Left hindlimb (tissue), 1 donor: Measurements from ENCODE around the gene SIRPB2.

ENCODE experiments used
- DNase-seq: peaks from one replicate; pipeline ENCODE4 v3.0.0-alpha.2; 2018

SIRPB2 gene

GRCh38 chr20:1491281-1491840 lies at the start of gene SIRPB2:
SIRPB2 (minus strand) TSS chr20:1491420; CDS start chr20:1491359, 61 bp downstream.
- DNase-seq = no peak

- DNase-seq = no peak
These were observed 48.7 kb upstream of the SIRPB2 start for GRCh38 chr20:1539816-1540419.

- DNase-seq = no peak
These were observed 47.4 kb upstream of the SIRPB2 start for GRCh38 chr20:1538655-1539054.

DNA sequence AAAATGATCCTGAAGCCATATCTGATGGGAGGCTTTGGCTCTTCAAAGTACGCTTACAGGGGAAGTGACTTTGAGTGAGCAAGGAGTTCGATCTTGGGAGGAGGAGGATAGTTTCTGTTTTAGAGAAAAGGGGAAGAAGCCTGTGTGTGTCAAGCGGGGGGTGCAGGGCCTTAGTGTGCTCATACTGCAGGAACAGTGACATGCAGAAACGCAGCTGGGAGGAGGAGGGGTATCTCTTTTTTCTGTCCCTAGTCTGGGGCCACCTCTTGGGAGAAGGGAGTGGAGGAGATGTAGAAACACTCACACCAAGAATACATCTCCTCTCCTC lies 46.5 kb upstream of the SIRPB2 start:
- no peak for DNase-seq

- no peak for DNase-seq
These were observed 45.9 kb upstream of the SIRPB2 start for GRCh38 chr20:1536893-1537730.

- no peak for DNase-seq
These were observed 44.4 kb upstream of the SIRPB2 start for GRCh38 chr20:1535420-1536175.

DNA sequence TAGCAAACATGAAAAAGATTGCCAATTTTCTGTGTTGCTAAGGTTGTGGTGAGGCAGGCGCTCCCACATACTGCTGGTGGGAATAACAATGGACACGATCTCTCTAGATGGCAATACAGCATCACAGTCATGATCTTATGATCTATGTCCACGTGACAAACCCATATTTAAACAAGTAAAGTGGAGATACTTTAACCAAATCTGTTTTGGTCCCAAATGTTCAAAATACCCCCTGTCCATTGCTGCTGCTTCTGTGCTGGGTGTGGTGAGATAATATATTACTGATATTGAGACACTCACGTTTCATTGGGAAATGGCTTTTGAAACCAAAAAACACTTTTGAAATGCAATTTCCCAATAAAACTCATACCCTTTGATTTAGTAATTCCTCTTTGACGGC lies 43.3 kb upstream of the SIRPB2 start:
- DNase-seq = no peak

DNA sequence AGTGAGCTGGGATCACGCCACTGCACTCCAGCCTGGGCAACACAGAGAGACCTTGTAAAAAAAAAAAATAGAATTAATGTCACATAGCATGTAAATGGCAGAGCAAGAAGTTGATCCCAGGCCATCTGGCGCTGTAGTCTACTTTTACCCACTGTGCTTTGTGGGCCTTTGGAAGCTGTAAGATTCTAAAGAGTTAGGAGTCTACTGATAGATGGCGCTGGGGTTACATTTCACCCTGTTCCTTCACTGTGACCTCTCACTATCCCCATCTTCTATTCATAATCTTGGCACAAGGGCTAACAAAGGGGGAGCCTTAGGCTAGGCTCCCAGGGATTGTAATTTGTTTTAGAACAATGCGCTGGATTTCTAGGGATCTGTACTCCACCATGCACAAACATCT lies 41.8 kb upstream of the SIRPB2 start:
- DNase-seq = no peak

GRCh38 chr20:1528811-1529210 lies 37.6 kb upstream of the SIRPB2 start:
- DNase-seq = no peak

DNA sequence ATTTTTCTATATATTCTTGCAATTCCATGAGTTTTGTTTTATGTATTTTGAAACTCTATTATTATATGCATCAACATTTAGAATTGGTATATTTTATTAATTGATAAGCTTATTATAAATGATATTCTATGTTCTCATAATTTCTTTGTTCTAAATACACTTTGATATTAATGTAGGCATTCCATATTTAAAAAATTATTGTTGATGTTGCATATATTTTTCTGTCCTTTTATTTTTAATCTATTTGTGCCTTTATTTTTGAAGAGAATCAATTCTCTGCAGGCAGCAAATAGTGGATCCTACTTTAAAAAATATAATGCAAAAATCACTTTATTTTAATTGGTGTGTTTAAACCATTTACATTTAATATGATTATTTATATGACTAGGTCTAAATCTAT lies 36.7 kb upstream of the SIRPB2 start:
- no peak for DNase-seq

DNA sequence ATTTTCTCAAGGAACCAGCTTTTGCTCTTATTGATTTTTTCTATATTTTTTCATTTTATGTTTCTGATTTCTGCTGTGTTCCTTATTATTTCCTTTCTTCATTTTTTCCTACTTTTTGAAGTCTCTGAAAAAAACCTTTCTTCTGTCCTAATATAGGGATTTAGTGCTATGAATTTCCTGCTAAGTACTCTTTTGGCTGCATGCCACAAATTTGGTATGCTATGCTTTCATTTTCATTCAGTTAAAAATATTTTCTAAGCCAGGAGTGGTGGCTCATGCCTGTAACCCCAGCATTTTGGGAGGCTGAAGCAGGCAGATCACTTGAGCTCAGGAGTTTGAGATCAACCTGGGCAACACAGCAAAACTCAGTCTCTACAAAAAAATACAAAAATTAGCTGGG lies 35.7 kb upstream of the SIRPB2 start:
- DNase-seq = no peak

GRCh38 chr20:1526310-1526709 lies 35.1 kb upstream of the SIRPB2 start:
- DNase-seq = no peak

DNA sequence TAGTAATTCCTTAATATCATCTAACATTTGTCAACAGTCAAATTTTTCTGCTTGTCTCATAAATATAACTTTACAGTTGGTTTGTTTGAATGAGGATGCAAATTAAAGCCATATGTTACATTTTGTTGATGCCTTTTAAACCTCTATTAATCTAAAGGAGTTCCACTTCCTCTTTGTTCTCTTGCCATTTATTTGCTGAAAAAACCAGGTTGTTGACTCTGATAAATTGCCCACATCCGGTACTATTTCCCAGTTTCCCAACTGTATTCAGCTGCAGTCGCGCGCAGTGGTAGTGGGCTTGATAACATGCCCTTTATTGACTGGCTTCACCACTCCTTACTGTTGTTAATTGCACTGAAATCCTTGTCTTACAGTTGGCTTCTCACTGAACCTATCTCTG lies 32.8 kb upstream of the SIRPB2 start:
- DNase-seq = no peak

- DNase-seq = no peak
These were observed 25.8 kb upstream of the SIRPB2 start for GRCh38 chr20:1517010-1517409.

DNA sequence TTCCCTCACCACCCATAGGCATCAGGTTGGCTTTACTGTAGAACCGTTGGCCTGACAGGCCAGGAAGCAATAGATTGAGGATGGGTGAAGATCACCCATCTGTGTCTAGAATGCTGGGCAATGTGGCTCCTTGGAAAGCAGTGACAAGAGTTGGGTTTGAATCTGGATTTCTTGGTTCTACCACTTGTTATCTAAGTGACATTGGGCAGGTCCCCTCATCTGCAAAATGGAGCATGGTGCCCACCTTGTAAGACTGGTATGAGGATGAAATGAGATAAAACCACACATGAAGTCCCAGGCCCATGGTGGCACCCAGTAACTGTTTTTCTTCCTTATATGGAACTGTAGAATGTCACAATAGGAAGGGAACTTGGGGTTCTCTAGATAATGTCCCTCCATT lies 22.6 kb upstream of the SIRPB2 start:
- no peak for DNase-seq

GRCh38 chr20:1509237-1509636 lies 18.0 kb upstream of the SIRPB2 start:
- no peak for DNase-seq

DNA sequence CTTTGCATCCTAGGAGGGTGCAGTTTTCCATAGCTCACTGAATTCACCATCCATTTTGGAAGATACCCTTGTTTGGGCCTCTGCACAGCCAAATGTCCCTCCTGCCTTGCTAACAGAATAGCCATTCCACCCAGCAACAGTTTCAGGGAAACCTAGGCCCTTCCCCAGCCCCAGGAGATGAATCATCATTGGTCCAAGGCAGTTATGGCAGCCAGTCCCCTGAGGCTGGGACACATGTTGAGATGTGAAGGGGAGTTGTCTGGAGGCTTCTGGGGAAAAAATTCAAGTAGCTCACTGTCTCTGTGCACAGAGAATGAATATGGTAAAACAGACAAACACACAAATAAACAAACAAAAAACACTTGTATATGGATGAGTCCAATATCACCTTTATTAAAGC lies 17.4 kb upstream of the SIRPB2 start:
- no peak for DNase-seq

DNA sequence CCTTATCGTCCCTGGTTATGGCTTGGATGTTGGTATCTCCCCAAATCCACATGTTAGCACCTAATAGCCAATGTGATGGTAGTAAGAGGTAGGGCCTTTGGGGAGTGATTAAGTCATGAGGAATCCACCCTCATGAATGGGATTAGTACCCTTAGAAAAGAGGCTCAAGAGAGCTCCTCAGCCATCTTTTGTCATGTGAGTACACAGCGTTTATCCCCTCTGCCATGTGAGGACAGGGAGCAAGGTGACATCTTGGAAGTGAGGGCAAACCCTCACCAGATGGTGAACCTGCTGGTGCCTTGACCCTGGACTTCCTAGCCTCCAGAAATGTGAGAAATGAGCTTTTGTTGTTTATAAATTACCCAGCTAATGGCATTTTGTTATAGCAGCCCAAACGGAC lies 16.1 kb upstream of the SIRPB2 start:
- no peak for DNase-seq

DNA sequence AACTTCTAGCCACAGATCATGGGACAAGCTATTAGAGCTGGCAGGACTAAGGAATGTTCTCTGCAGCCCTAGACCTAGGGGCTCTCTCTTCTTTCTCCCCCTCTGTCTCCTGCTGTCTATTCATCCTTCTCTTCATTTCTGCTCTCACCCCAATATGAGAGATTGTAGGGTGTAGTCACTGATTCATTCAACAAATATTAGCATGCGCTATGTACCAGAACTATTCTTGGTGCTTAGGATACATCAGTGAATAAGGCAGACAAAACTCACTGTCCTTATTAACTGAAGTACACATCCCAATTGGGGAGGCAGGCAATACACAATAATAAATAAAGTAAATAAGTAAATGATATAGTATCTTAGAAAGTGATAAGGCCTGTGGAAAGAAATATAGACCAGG lies 14.7 kb upstream of the SIRPB2 start:
- no peak for DNase-seq

- DNase-seq = no peak
These were observed 14.1 kb upstream of the SIRPB2 start for GRCh38 chr20:1505361-1505760.

DNA sequence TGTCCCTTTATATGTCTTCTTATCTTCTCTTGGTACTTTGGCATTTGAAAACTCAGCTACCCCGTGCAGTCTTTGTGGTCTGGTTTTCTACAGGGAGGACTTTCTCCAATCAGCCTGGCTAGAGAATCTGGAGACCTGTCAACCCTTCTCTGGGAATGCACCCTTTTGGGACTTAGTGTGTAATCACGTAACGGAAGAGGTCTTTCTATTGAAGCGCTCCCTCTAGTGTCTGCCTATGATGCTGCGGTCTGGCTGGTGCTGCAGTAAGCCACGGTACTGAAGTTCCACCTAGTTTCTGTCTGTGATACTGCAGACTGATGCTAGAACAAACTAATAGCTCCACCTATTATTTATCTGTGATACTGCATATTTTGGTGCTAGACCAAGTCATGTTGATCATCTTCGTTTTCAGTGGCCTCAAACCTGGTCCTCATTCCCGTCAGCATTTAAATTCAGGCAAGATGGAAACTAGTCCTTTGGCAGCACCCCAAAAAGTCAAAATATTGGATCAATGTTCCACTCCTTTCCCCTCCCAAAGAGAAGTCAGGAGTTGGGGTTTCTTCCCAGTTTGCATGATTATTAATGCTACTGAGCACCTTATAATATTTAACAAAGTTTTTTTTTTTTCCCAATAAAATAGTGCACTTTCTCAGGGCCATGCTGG lies 12.5 kb upstream of the SIRPB2 start:
- DNase-seq = peak; percentile 54

GRCh38 chr20:1500496-1500895 lies 9.3 kb upstream of the SIRPB2 start:
- DNase-seq = no peak
